Measurements from ENCODE around the gene ICE1.
"Not testable (repeated sequence)": the region's sequence is repeated elsewhere in the genome, so short reads cannot be mapped to it uniquely, and the experiment has no call there.

Gene ICE1

GRCh38 chr5:5403741-5404140 lies 18.7 kb upstream of the ICE1 start:
- in situ Hi-C loops (cut with HindIII; ENCODE audit: low sequenced_read_pairs), result no loop called here

GRCh38 chr5:5404381-5404780 lies 18.1 kb upstream of the ICE1 start:
- in situ Hi-C loops (cut with HindIII; ENCODE audit: low sequenced_read_pairs), result no loop called here

GRCh38 chr5:5405441-5405840 lies 17.0 kb upstream of the ICE1 start:
- in situ Hi-C loops (cut with HindIII; ENCODE audit: low sequenced_read_pairs), result no loop called here

- in situ Hi-C loops (cut with HindIII; ENCODE audit: low sequenced_read_pairs), result no loop called here
These were observed 14.6 kb upstream of the ICE1 start for GRCh38 chr5:5407924-5408323.

- in situ Hi-C loops (cut with HindIII; ENCODE audit: low sequenced_read_pairs), result no loop called here
These were observed 13.2 kb upstream of the ICE1 start for GRCh38 chr5:5409151-5409810.

GRCh38 chr5:5413856-5414255 lies 8.6 kb upstream of the ICE1 start:
- in situ Hi-C loops (cut with HindIII; ENCODE audit: low sequenced_read_pairs), result not testable (repeated sequence)

GRCh38 chr5:5414999-5415398 lies 7.5 kb upstream of the ICE1 start:
- in situ Hi-C loops (cut with HindIII; ENCODE audit: low sequenced_read_pairs), result no loop called here

GRCh38 chr5:5416733-5417132 lies 5.7 kb upstream of the ICE1 start:
- in situ Hi-C loops (cut with HindIII; ENCODE audit: low sequenced_read_pairs), result no loop called here

GRCh38 chr5:5418006-5418405 lies 4.5 kb upstream of the ICE1 start:
- in situ Hi-C loops (cut with HindIII; ENCODE audit: low sequenced_read_pairs), result no loop called here

GRCh38 chr5:5418764-5419163 lies 3.7 kb upstream of the ICE1 start:
- in situ Hi-C loops (cut with HindIII; ENCODE audit: low sequenced_read_pairs), result no loop called here

GRCh38 chr5:5419291-5420210 lies 2.9 kb upstream of the ICE1 start:
- in situ Hi-C loops (cut with HindIII; ENCODE audit: low sequenced_read_pairs), result loop anchor here (5.0 kb wide), 1 partner anchor 547 kb away; no protein-coding TSS in a partner anchor

GRCh38 chr5:5420251-5420650 lies 2.2 kb upstream of the ICE1 start:
- in situ Hi-C loops (cut with HindIII; ENCODE audit: low sequenced_read_pairs), result loop anchor here (5.0 kb wide), 1 partner anchor 548 kb away; no protein-coding TSS in a partner anchor

GRCh38 chr5:5421149-5421960 lies 1.1 kb upstream of the ICE1 start:
- in situ Hi-C loops (cut with HindIII; ENCODE audit: low sequenced_read_pairs), result loop anchor here (5.0 kb wide), 1 partner anchor 549 kb away; no protein-coding TSS in a partner anchor

- in situ Hi-C loops (cut with HindIII; ENCODE audit: low sequenced_read_pairs), result loop anchor here (5.0 kb wide), 1 partner anchor 551 kb away; no protein-coding TSS in a partner anchor
These were observed 490 bp downstream of the ICE1 start for GRCh38 chr5:5422819-5423515.

- in situ Hi-C loops (cut with HindIII; ENCODE audit: low sequenced_read_pairs), result loop anchor here (5.0 kb wide), 1 partner anchor 551 kb away; no protein-coding TSS in a partner anchor
These were observed 1.1 kb downstream of the ICE1 start for GRCh38 chr5:5423586-5423985.

GRCh38 chr5:5424736-5425135 lies 2.3 kb downstream of the ICE1 start:
- in situ Hi-C loops (cut with HindIII; ENCODE audit: low sequenced_read_pairs), result loop anchor here (5.0 kb wide), 1 partner anchor 552 kb away; no protein-coding TSS in a partner anchor

GRCh38 chr5:5430136-5430535 lies 7.7 kb downstream of the ICE1 start:
- in situ Hi-C loops (cut with HindIII; ENCODE audit: low sequenced_read_pairs), result no loop called here

GRCh38 chr5:5432020-5432707 lies 9.7 kb downstream of the ICE1 start:
- in situ Hi-C loops (cut with HindIII; ENCODE audit: low sequenced_read_pairs), result no loop called here

GRCh38 chr5:5436203-5436760 lies 13.8 kb downstream of the ICE1 start:
- in situ Hi-C loops (cut with HindIII; ENCODE audit: low sequenced_read_pairs), result no loop called here

Data from DLD1 (cell line).